H1 (cell line): ENCODE results near the gene TGFBR1. TPM values are rescaled to one million over a fixed set of nuclear protein-coding genes. Genes with fewer than 3 reads are reported as not detected.

Experiments used
- polyA plus RNA-seq, 7 experiments: library from polyadenylated mRNA; depleted of rRNA in 3 of 7; stranded (reverse) in 5 of 7; unstranded in 2 of 7; fragments of >200 nt in 5 of 7; fragments of 200-250 nt in 2 of 7; gene quantifications; 1 replicate in 5 of 7; 2 replicates in 1 of 7; 4 replicates in 1 of 7; pipeline versions ENCODE4 v1.2.1 to v1.2.3, GENCODE V29; 2011 to 2013; ENCODE audit warnings: missing spikeins in 2 of 7, mixed read lengths in 2 of 7
- total RNA-seq: library from RNA; stranded (reverse); fragmentation: NEBNext Ultra II Directional; extraction: Animal tissue kit (Norgen Biotek cat#: 25700); gene quantifications from 2 replicates; pipeline ENCODE4 v1.2.1, GENCODE V29; 2021
- TF ChIP-seq, protein P1 (sequence below): fragments of 300-600 bp; sonication (generic); IDR thresholded peaks from 2 replicates; pipeline ENCODE4 v1.7.1; 2012; ENCODE audit warnings: low read length, moderate library complexity, mild to moderate bottlenecking, inconsistent platforms; ENCODE audit not compliant: insufficient replicate concordance

Gene TGFBR1
- total and polyA plus RNA-seq, 2 of the 8 experiments (the other 6 are each of a cell fraction or from before 2014, with no cell fraction given) = 16.8 to 52.4 TPM

GRCh38 chr9:99169086-99169485 is 64.2 kb downstream of the TGFBR1 start (continued):
- TF ChIP-seq, protein P1, sequence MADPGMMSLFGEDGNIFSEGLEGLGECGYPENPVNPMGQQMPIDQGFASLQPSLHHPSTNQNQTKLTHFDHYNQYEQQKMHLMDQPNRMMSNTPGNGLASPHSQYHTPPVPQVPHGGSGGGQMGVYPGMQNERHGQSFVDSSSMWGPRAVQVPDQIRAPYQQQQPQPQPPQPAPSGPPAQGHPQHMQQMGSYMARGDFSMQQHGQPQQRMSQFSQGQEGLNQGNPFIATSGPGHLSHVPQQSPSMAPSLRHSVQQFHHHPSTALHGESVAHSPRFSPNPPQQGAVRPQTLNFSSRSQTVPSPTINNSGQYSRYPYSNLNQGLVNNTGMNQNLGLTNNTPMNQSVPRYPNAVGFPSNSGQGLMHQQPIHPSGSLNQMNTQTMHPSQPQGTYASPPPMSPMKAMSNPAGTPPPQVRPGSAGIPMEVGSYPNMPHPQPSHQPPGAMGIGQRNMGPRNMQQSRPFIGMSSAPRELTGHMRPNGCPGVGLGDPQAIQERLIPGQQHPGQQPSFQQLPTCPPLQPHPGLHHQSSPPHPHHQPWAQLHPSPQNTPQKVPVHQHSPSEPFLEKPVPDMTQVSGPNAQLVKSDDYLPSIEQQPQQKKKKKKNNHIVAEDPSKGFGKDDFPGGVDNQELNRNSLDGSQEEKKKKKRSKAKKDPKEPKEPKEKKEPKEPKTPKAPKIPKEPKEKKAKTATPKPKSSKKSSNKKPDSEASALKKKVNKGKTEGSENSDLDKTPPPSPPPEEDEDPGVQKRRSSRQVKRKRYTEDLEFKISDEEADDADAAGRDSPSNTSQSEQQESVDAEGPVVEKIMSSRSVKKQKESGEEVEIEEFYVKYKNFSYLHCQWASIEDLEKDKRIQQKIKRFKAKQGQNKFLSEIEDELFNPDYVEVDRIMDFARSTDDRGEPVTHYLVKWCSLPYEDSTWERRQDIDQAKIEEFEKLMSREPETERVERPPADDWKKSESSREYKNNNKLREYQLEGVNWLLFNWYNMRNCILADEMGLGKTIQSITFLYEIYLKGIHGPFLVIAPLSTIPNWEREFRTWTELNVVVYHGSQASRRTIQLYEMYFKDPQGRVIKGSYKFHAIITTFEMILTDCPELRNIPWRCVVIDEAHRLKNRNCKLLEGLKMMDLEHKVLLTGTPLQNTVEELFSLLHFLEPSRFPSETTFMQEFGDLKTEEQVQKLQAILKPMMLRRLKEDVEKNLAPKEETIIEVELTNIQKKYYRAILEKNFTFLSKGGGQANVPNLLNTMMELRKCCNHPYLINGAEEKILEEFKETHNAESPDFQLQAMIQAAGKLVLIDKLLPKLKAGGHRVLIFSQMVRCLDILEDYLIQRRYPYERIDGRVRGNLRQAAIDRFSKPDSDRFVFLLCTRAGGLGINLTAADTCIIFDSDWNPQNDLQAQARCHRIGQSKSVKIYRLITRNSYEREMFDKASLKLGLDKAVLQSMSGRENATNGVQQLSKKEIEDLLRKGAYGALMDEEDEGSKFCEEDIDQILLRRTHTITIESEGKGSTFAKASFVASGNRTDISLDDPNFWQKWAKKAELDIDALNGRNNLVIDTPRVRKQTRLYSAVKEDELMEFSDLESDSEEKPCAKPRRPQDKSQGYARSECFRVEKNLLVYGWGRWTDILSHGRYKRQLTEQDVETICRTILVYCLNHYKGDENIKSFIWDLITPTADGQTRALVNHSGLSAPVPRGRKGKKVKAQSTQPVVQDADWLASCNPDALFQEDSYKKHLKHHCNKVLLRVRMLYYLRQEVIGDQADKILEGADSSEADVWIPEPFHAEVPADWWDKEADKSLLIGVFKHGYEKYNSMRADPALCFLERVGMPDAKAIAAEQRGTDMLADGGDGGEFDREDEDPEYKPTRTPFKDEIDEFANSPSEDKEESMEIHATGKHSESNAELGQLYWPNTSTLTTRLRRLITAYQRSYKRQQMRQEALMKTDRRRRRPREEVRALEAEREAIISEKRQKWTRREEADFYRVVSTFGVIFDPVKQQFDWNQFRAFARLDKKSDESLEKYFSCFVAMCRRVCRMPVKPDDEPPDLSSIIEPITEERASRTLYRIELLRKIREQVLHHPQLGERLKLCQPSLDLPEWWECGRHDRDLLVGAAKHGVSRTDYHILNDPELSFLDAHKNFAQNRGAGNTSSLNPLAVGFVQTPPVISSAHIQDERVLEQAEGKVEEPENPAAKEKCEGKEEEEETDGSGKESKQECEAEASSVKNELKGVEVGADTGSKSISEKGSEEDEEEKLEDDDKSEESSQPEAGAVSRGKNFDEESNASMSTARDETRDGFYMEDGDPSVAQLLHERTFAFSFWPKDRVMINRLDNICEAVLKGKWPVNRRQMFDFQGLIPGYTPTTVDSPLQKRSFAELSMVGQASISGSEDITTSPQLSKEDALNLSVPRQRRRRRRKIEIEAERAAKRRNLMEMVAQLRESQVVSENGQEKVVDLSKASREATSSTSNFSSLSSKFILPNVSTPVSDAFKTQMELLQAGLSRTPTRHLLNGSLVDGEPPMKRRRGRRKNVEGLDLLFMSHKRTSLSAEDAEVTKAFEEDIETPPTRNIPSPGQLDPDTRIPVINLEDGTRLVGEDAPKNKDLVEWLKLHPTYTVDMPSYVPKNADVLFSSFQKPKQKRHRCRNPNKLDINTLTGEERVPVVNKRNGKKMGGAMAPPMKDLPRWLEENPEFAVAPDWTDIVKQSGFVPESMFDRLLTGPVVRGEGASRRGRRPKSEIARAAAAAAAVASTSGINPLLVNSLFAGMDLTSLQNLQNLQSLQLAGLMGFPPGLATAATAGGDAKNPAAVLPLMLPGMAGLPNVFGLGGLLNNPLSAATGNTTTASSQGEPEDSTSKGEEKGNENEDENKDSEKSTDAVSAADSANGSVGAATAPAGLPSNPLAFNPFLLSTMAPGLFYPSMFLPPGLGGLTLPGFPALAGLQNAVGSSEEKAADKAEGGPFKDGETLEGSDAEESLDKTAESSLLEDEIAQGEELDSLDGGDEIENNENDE = no peak
